GM20431 (cell line): Measurements from ENCODE around the gene B4GALNT2.
"Not testable (repeated sequence)": the region's sequence is repeated elsewhere in the genome, so short reads cannot be mapped to it uniquely, and the experiment has no call there.

Experiments used
- in situ Hi-C: fragments of 300-500 bp; cut with MseI, MboI; formaldehyde crosslinking; loops from one replicate; pipeline ENCODE4 v1.15.0; 2020; ENCODE audit warnings: low sequenced_read_pairs; ENCODE audit not compliant: unreplicated experiment

The B4GALNT2 gene

DNA sequence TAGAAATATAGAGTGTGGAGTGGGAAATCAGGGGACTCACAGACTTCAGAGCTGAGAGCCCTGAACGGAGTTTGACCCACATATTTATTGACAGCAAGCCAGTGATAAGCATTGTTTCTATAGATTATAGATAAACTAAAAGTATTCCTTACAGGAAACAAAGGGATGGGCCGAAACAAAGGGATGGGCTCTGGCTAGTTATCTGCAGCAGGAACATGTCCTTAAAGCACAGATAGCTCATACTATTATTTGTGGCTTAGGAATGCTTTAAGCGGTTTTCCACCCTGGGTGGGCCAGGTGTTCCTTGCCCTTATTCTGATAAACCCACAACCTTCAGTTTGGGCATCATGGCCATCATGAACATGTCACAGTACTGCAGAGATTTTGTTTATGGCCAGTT lies 38.1 kb downstream of the B4GALNT2 start:
- in situ Hi-C loops = not testable (repeated sequence)

- in situ Hi-C loops = loop anchor here (5.0 kb wide), 1 partner anchor 51 kb away; no protein-coding TSS in a partner anchor
Measured at GRCh38 chr17:49175978-49176377, 43.4 kb downstream of the B4GALNT2 start.

DNA sequence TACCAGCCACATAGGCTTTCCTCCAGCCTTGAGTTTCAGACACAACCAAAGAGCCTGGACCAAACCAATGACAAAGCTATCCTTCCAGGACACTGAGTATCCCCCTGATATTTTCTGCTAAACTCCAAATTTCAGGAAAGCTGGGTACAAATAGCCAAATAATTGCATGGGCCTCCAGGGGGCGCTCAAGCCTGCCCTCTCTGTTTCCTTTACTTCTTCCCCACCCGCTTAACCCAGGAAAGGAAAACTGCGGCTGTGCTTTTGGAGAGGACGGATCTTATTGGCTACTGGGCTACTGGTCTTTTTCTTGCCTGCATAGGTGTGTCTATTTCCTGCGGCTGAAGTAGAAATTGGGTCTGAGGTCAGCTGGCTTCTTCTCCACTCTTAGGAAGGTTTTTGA lies 47.7 kb downstream of the B4GALNT2 start:
- in situ Hi-C loops = no loop called here

- in situ Hi-C loops = no loop called here
Measured at GRCh38 chr17:49180998-49181635, 48.5 kb downstream of the B4GALNT2 start.

- in situ Hi-C loops = no loop called here
Measured at GRCh38 chr17:49183341-49183740, 50.8 kb downstream of the B4GALNT2 start.

GRCh38 chr17:49183801-49184200 lies 51.2 kb downstream of the B4GALNT2 start:
- in situ Hi-C loops = no loop called here

GRCh38 chr17:49184522-49184921 lies 52.0 kb downstream of the B4GALNT2 start:
- in situ Hi-C loops = not testable (repeated sequence)

DNA sequence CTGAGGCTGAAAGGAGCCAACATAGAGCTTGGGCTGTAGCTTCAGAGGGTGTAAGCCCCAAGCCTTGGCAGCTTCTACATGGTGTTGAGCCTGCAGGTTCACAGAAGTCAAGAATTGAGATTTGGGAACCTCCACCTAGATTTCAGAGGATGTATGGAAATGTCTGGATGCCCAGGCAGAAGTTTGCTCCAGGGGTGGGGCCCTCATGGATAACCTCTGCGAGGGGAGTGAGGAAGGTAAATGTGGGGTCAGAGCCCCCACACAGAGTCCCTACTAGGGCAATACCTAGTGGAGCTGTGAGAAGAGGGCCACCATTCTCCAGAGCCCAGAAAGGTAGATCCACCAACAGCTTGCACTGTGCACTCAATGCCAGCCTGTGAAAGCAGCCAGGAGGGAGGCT lies 52.8 kb downstream of the B4GALNT2 start:
- in situ Hi-C loops = not testable (repeated sequence)

DNA sequence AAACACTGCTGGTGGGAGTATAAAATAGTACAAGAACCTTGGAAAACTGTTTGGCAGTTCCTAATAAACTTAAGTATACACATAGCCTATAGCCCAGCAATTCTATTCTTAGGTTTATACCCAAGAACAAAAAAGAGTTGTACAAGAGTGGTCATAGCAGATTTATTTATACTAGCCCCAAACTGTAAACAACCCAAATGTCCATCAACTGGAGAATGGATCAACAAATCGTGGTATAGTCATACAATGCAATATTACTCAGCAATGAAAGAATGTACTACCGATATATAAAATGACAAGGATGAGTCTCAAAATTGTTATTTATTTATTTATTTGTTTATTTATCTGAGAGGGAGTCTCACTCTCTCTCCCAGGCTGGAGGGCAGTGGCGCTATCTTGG lies 54.7 kb downstream of the B4GALNT2 start:
- in situ Hi-C loops = no loop called here

DNA sequence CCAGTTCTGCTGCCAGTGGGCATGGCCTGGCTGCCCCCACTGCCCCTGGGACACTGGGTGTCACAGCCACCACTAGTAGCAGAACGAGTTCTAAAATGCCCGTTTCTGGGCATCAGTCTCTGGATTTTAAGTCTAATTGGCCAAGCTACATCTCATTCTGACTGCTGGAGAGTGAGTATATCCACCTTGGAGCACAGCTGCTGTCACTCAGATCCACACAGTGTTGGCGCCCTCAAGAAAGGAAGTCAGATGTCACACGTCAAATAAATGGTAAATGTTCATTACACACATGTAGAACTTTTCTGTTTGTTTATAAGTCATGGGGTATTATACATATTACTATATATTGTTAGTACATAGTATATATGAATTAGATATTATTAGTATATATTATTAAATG lies 58.4 kb downstream of the B4GALNT2 start:
- in situ Hi-C loops = no loop called here

DNA sequence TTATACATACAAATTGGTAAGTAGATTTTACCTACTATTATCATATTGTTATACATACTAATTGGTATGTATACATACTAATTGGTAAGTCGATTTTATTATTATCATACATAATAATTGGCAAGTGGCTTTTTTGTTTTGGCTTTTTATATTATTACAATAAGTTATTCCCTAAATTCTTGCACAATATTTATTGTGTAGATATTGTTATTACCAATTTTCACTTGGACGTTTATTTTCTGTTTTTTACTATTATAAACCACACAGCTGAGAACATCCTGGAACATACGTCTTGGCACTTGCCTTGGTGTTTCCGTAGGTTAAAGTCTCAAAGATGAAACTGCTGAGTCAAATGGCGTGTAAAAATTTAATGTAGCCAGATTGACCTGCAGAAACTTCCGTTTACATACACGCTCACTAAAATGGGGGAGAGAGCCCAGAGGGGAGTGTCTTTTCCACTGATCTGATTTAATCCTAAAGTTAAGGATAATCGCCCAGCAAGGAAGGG lies 58.9 kb downstream of the B4GALNT2 start:
- in situ Hi-C loops = no loop called here

DNA sequence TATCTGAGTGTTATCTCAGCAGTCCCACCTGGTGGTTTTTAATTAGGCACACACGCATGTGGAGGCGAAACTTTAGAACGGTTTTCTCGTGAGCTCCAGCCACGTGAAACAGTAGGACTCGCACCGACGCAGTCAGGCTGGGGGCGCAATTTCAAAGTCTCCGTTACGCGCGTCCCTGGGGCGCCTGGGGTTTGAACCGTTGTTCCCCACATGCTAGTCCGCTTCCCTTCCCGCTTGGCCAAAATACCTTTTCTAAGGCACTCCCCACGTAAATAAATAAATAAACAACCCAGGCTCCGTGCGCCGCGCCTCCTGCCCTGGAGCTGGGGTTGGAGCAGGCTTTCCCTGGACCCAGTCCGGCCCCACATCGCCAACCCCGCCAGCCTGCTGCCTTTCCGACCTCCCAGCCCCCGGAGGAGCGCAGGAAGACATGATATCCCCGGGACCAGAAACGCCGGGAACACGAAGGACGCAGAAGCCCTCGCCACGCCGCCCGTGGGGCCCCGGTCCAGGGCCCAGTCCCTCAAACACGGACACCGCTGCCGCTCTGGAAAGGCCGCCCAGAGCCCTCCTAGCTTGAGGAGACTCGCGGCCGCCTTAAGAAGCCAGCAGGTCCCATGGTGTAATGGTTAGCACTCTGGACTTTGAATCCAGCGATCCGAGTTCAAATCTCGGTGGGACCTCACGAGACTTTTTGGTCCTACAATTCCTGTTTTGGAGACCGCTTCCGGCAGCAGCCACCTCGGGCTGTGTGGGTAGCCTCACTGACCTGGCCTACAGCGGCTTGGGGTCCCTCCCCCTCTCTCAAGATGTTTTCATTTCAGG lies 59.6 kb downstream of the B4GALNT2 start:
- in situ Hi-C loops = no loop called here

DNA sequence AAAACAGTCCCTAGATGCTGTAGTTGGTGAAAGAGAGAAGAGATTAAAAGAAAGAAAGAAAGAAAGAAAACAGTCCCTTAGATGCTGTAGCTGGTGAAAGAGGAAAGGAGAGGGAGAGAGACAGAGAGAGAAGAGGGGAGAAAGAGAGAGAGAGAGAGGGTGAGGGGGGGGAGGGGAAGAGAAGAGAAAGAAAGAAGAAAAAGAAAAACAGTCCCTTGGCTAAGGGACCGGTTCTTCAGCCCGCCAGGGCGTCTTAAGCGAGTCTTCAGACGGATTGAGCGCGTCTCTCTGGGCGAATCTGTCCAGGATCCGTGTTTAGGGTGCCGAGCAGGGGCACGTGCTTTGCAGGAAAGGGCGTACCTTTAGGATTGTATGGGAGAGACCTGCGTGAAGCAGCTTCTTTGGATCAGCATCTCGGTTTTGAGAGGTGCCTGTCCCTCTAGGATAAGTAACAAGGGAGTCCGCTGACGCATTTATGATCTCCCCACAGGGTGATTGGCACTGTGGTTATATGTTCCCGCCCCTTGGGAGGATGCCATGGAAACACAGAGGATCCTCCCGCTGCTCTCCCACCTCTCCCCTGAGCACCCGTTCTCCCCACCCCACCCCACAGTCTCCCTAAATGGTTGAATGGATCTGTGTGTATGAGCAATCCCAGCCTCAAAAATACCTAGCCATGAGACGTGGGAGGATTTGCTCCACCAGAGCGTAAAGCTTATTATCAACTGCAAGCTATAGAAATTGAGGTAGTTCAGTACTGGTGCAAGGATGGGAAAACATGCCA lies 61.1 kb downstream of the B4GALNT2 start:
- in situ Hi-C loops = no loop called here

DNA sequence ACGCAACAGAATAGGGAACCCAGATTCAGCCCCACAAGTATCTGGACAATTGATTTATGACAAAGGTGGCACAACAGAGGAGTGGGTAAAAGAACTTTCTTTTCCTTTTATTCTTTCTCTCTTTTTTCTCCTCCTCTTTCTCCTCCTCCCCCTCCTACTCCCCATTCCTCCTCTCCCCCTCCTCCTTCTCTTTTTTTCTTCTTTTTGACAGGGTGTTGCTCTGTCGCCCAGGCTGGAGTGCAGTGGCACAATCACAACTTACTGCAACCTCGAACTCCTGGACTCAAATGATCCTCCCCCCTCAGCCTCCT lies 61.7 kb downstream of the B4GALNT2 start:
- in situ Hi-C loops = no loop called here

GRCh38 chr17:49195751-49196150 lies 63.2 kb downstream of the B4GALNT2 start:
- in situ Hi-C loops = no loop called here

DNA sequence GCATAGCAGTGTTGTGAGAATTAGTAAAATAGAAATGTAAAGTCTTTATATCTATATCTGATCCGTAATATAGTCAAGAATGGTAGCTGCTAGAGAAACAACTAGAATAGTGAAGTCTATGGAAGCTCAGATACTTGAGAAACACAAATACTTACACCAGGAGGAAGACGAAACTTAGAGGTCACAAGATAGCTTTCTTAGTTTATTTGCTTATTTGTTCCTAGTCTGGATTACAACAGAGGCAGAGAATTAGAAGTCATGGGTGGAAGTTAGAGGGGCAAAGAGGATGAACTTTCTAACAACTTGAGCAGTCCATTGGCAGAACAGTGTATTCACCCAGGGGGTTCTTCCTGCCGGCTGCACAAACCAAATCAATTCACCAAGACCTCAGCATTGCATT lies 64.0 kb downstream of the B4GALNT2 start:
- in situ Hi-C loops = no loop called here

- in situ Hi-C loops = no loop called here
Measured at GRCh38 chr17:49197346-49197998, 64.9 kb downstream of the B4GALNT2 start.

GRCh38 chr17:49198211-49198610 lies 65.6 kb downstream of the B4GALNT2 start:
- in situ Hi-C loops = no loop called here

GRCh38 chr17:49200423-49201083 lies 68.0 kb downstream of the B4GALNT2 start:
- in situ Hi-C loops = no loop called here

GRCh38 chr17:49201481-49201927 lies 68.9 kb downstream of the B4GALNT2 start:
- in situ Hi-C loops = no loop called here
